K562 (cell line): ENCODE data around the gene NAT9.

Source experiments
- CREB1 ChIP-seq, 2 experiments: sonication (generic) in 1 of 2; formaldehyde crosslinking in 1 of 2; IDR thresholded peaks; 2 replicates each; pipeline versions ENCODE4 v1.6.1 to v1.8.0; 2012 to 2022; ENCODE audit warnings: inconsistent platforms in 1 of 2, mild to moderate bottlenecking in 1 of 2, missing genetic modification reagents in 1 of 2, moderate library complexity in 1 of 2
- DLX4 ChIP-seq: fragments of 250-450 bp; sonication (Bioruptor Pico); IDR thresholded peaks from 2 replicates; pipeline ENCODE4 v1.6.1; 2021; ENCODE audit warnings: mild to moderate bottlenecking
- EZH2 ChIP-seq: IDR thresholded peaks from 2 replicates; pipeline ENCODE4 v1.6.1; 2012; ENCODE audit warnings: low read depth, mild to moderate bottlenecking, inconsistent platforms, low read length, borderline replicate concordance
- FOXP1 ChIP-seq: sonication (generic); formaldehyde crosslinking; IDR thresholded peaks from 2 replicates; pipeline ENCODE4 v1.8.0; 2022; ENCODE audit warnings: mild to moderate bottlenecking, missing genetic modification reagents
- NFE2 ChIP-seq: IDR thresholded peaks from 2 replicates; pipeline ENCODE4 v1.6.1; 2014; ENCODE audit warnings: antibody characterized with exemption, low read depth
- NUFIP1 ChIP-seq: fragments of 450-650 bp; IDR thresholded peaks from 2 replicates; pipeline ENCODE4 v1.6.1; 2018; ENCODE audit not compliant: partially characterized antibody
- POLR2A ChIP-seq: fragments of 450-650 bp; conservative IDR thresholded peaks from 2 replicates; pipeline ENCODE4 v1.6.1; 2016
- POLR2AphosphoS2 ChIP-seq: IDR thresholded peaks from 2 replicates; pipeline ENCODE4 v1.6.1; 2012; ENCODE audit warnings: low read length, improper control_type of control experiment
- SIN3B ChIP-seq: fragments of 450-650 bp; IDR thresholded peaks from 2 replicates; pipeline ENCODE4 v1.6.1; 2017; ENCODE audit warnings: low read depth, mild to moderate bottlenecking, moderate library complexity
- SPI1 ChIP-seq: IDR thresholded peaks from 2 replicates; pipeline ENCODE4 v1.6.1; 2011; ENCODE audit warnings: low read depth, low read length, control low read depth, borderline replicate concordance
- USF1 ChIP-seq: sonication (generic); formaldehyde crosslinking; IDR thresholded peaks from 2 replicates; pipeline ENCODE4 v1.9.0; 2022; ENCODE audit warnings: mild to moderate bottlenecking, missing genetic modification reagents
- ZNF75A ChIP-seq: fragments of 450-650 bp; formaldehyde crosslinking; IDR thresholded peaks from 2 replicates; pipeline ENCODE4 v1.4.0; 2020; ENCODE audit warnings: mild to moderate bottlenecking
- ZNF764 ChIP-seq: fragments of 250-450 bp; sonication (Bioruptor Pico); IDR thresholded peaks from 2 replicates; pipeline ENCODE4 v1.4.0; 2020; ENCODE audit warnings: low read depth, mild to moderate bottlenecking, moderate library complexity

- TF ChIP-seq POLR2AphosphoS2 (no peak), DLX4 (no peak), NUFIP1 (no peak), POLR2A (no peak), SPI1 (no peak), NFE2 (no peak), SIN3B (no peak), ZNF75A (no peak), FOXP1 (no peak), EZH2 (no peak), CREB1 (IDR thresholded peaks at IDR 0.05) (no peak), CREB1 (CRISPR knock-in tag; IDR thresholded peaks at IDR 0.05) (no peak), ZNF764 (CRISPR knock-in tag) (no peak), USF1 (CRISPR knock-in tag) (no peak)
Observed at GRCh38 chr17:74738051-74738996, 37.8 kb downstream of the NAT9 start.
